Measurements from ENCODE around the gene CNDP1.
"Not testable (repeated sequence)": the region's sequence is repeated elsewhere in the genome, so short reads cannot be mapped to it uniquely, and the experiment has no call there.

CNDP1 gene

GRCh38 chr18:74551452-74551851 is 17.2 kb downstream of the CNDP1 start:
- no peak for DNase-seq (ENCODE audit: low spot score)
- TF ChIP-seq, protein P1, sequence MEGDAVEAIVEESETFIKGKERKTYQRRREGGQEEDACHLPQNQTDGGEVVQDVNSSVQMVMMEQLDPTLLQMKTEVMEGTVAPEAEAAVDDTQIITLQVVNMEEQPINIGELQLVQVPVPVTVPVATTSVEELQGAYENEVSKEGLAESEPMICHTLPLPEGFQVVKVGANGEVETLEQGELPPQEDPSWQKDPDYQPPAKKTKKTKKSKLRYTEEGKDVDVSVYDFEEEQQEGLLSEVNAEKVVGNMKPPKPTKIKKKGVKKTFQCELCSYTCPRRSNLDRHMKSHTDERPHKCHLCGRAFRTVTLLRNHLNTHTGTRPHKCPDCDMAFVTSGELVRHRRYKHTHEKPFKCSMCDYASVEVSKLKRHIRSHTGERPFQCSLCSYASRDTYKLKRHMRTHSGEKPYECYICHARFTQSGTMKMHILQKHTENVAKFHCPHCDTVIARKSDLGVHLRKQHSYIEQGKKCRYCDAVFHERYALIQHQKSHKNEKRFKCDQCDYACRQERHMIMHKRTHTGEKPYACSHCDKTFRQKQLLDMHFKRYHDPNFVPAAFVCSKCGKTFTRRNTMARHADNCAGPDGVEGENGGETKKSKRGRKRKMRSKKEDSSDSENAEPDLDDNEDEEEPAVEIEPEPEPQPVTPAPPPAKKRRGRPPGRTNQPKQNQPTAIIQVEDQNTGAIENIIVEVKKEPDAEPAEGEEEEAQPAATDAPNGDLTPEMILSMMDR (IDR thresholded peaks at IDR 0.05; ENCODE audit: extremely low read depth, missing control alignments) = no peak

DNA sequence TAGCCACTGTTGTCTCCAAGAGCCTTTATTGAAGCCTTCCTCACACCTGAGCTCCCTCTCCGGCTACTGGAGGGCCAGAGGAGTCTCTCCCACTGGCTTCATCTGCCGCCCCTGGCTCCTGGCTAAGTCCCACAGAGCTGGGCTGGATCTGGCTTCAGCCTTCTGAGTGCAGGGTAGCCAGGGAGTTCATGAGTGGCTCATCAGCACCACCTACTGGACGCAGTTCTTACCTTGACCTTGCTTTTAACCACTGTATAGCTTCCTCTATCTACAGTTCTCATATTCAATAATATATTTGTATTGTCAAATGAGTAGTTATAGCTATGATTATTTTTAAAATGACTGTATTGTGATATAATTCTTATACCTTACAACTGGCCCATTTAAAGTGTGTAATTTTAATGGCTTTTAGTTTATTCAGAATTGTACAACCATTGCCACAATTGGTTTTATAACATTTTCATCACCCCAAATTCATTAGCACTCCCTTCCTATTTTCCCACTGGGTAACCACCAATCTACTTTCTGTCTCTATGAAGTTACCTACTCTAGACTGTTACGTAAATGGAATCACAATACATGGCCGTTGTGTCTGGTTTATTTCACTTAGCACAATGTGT is 17.7 kb downstream of the CNDP1 start:
- DNase-seq (ENCODE audit: low spot score) = peak; percentile 83
- TF ChIP-seq, protein P1 (IDR thresholded peaks at IDR 0.05; ENCODE audit: extremely low read depth, missing control alignments) = peak; percentile 40

- DNase-seq (ENCODE audit: low spot score) = no peak
- TF ChIP-seq, protein P1 (IDR thresholded peaks at IDR 0.05; ENCODE audit: extremely low read depth, missing control alignments) = no peak
These were observed 21.8 kb downstream of the CNDP1 start for GRCh38 chr18:74556126-74556525.

GRCh38 chr18:74558096-74558495 is 23.8 kb downstream of the CNDP1 start:
- TF ChIP-seq, protein P1 (IDR thresholded peaks at IDR 0.05; ENCODE audit: extremely low read depth, missing control alignments) = no peak
- DNase-seq (ENCODE audit: low spot score) = no peak

DNA sequence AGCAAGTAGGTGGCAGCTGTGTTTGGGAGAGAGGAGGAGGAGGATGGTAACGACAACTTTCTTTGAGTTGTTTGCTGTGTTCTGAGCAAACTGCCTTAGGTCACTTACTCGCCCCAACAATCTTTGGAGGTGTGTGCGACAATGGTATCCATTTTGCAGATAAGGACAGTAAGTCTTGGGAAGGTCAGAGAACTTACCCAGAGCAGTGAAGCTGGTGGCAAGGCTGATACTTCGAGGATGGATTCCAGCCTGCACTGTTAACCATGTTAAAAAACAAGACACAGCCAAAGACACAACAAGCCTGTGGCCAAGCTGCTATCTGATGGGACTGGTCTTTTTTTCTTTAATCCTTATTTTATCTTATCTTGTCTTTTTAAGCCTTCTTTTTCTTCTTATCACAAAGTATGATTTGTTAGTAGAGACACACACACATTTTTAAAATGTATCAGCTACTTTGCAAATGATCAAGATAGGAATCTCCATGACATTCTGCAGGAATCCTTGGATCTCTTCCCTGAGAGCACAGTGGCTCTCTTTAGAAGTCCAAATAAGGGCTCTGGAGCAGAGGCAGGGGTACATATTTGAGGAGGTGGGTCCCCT is 27.9 kb downstream of the CNDP1 start:
- TF ChIP-seq, protein P1 (IDR thresholded peaks at IDR 0.05; ENCODE audit: extremely low read depth, missing control alignments) = no peak
- no peak for DNase-seq (ENCODE audit: low spot score)

DNA sequence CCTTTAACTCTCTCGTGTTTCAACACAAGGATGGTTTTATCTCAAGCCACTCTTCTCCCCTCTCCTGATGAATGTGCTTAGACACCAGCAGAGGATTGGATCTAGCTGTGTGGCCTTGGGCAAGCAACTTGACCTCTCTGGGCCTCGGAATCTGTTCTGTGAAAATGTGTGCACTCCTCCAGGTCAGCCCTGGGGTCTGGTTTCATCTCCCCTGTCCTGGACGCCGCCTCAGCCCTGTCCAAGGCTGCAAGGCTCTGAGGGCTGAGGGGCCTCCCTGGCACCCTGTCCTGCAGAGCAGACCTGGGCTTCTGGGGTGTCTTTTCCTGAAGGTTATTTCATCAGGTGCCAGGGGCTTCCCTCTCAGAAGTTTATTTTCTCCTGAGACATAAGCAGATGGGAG is 28.5 kb downstream of the CNDP1 start:
- TF ChIP-seq, protein P1 (IDR thresholded peaks at IDR 0.05; ENCODE audit: extremely low read depth, missing control alignments) = no peak

GRCh38 chr18:74563999-74564398 is 29.7 kb downstream of the CNDP1 start:
- TF ChIP-seq, protein P1 (IDR thresholded peaks at IDR 0.05; ENCODE audit: extremely low read depth, missing control alignments) = no peak
- DNase-seq (ENCODE audit: low spot score) = no peak

More for the DNA sequence above, 28.5 kb downstream of the CNDP1 start:
- DNase-seq (ENCODE audit: low spot score) = no peak

DNA sequence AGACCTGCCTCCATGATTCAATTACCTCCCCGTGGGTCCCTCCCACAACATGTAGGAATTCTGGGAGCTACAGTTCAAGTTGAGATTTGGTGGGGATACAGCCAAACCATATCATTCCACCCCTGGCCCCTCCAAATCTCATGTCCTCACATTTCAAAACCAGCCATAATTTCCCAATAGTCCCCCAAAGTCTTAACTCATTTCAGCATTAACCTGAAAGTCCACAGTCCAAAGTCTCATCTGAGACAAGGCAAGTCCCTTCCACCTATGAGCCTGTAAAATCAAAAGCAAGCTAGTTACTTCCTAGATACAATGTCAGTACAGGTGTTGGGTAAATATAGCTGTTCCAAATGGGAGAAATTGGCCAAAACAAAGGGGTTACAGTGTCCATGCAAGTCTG is 30.9 kb downstream of the CNDP1 start:
- not testable (repeated sequence) for DNase-seq (ENCODE audit: low spot score)

DNA sequence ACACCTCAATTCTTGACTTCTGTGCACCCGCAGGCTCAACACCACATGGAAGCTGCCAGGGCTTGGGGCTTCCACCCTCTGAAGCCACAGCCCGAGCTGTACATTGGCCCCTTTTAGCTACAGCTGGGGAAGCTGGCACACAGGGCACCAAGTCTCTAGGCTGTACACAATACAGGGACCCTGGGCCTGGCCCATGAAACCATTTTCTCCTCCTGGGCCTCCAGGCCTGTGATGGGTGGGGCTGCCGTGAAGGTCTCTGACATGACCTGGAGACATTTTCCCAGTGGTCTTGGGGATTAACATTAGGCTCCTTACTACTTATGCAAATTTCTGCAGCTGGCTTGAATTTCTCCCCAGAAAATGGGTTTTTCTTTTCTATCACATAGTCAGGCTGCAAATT is 31.7 kb downstream of the CNDP1 start:
- DNase-seq (ENCODE audit: low spot score) = not testable (repeated sequence)
